Measurements from ENCODE around the gene NDE1.

The NDE1 gene

DNA sequence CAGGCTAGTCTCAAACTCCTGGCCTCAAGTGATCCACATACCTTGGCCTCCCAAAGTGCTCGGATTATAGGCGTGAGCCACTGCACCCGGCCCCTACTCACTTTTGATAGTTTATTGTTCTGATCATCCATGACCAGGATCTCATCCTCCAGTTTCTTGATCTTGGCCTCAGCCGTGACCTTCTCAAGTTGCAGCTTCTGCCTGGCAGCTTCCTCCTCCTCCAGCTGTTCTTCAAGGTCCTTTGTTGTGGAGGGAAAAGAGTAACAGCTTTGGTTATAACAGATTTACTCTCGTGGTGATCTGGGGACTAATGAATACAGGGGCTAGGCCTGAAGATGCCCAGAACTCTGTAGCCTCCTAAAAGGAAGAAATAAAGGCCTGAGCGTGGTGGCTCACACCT is 89.9 kb downstream of the NDE1 start:
- no peak for DNase-seq

- no peak for DNase-seq
Observed at GRCh38 chr16:15741207-15741871, 91.3 kb downstream of the NDE1 start.

DNA sequence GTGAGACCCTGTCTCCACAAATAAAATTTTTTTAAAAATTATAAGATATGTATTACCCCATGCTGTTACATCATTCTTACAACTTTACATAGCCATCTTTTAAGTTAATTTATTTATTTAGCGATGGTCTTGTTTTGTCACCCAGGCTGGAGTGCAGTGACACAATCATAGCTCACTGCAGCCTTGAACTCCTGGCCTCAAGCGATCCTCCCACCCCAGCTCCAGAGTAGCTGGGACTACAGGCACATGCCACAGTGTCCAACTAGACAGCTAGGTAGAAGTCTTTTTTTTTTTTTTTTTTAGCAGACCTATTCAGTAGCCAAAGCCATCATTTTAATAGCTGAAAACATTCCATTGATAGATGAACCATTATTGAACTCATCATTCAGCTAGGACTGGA is 92.7 kb downstream of the NDE1 start:
- no peak for DNase-seq

DNA sequence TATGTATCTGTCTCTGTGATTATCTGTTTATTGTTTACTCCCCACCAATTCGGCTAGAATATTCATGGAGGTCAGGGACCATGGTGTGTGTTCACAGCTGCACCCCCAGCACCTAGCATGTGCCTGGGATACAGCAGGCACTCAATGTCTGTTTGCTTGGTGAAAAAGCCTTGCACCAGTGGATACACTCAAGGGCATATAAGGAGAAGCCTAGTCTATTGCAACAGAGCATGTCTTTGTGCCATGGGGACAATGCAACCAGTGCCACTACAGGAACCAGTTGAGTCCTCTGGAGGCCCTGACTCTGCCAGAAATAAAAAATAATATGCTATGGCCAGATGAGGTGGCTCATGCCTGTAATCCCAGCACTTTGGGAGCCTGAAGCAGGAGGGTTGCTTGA is 93.6 kb downstream of the NDE1 start:
- DNase-seq, result no peak

DNA sequence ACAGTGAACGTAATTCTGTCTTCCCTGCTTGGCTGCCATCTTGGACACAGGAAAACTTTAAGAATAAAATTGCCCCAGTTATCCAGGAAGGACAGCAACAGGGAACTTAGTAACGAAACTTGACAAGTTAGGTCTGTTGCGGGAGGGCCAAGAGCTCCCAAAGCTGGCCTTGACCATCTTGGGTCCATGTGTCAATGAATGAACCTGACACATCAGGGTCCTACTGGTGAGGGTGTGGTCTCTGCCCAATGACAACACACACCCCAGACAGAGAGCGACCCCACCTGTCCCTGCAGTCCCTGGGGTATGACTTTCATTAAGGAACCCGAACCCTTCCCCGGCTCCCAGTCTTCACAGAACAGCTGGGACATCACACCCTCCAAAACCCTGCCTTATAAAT is 96.3 kb downstream of the NDE1 start:
- DNase-seq, result no peak

GRCh38 chr16:15747937-15748336 is 97.9 kb downstream of the NDE1 start:
- DNase-seq, result no peak

- DNase-seq, result no peak
Observed at GRCh38 chr16:15748654-15749053, 98.6 kb downstream of the NDE1 start.

- no peak for DNase-seq
Observed at GRCh38 chr16:15749371-15749770, 99.3 kb downstream of the NDE1 start.

- DNase-seq, result no peak
Observed at GRCh38 chr16:15749985-15750384, 99.9 kb downstream of the NDE1 start.

- no peak for DNase-seq
Observed at GRCh38 chr16:15751940-15752339, 101.9 kb downstream of the NDE1 start.

GRCh38 chr16:15752717-15753488 is 102.9 kb downstream of the NDE1 start:
- DNase-seq, result no peak

- no peak for DNase-seq
Observed at GRCh38 chr16:15754821-15755534, 104.9 kb downstream of the NDE1 start.

DNA sequence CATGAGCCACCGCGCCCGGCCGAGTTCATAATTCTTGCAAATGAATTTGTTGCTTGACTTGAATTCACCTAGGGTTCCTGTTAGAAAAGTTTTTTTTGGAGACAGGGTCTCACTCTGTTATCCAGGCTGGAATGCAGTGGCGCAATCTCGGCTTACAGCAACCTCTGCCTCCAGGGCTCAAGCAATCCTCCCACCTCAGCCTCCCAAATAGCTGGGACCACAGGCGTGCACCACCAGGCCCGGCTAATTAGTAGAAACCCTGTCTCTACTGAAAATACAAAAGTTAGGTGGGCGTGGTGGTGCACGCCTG is 107.0 kb downstream of the NDE1 start:
- no peak for DNase-seq

- no peak for DNase-seq
Observed at GRCh38 chr16:15757630-15758251, 107.7 kb downstream of the NDE1 start.

DNA sequence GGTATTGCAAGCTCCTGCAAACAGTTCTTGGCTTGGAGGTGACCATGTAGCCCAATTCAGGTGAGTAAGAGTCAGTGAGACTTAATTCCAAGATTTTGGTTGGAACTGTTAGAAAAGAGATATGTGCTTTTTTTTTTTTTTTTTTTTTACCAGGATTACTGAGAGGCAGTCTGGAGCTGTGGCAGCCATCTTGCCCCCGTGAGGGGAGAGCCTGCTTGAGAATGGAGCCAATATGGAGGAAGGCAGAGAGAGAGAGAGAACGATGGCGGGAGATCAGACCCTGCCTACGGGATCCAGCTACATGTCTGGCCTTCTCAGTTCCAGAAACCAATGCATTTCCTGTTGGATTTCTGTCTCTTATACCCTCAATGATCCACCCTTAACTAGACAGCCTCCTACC is 109.0 kb downstream of the NDE1 start:
- DNase-seq, result no peak

DNA sequence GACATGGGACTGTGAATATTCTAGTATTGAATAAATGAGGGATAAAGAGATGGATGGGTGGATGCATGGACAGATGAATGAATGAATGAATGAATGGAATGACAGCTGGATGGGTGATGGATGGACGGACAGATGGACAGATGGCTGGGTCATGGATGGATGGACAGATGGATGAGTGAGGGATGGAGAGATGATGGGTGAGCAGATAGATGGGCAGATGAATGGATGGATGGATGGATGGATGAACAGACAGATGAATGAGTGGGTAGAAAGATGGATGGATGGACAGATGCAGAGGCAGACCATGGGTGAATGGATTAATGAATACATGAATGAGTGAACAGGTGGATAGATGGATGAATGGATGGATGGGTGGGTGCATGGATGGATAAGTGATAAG is 110.1 kb downstream of the NDE1 start:
- no peak for DNase-seq

DNA sequence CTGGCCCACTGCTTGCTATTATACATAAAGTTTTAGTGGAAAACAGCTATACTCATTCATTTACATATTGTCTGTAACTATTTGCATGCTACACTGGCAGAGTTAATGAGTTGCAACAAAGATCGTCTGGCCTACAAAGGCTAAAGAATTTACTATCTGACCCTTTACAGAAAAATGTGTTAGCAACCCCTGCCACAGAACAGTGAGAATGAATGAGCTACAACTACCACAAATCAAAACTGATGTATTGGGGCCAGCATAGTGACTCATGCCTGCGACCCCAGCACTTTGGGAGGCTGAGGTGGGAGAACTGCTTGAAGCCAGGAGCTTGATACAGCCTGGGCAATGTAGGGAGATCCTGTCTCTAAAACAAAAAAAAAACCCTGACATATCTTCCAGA is 114.1 kb downstream of the NDE1 start:
- DNase-seq, result no peak

DNA sequence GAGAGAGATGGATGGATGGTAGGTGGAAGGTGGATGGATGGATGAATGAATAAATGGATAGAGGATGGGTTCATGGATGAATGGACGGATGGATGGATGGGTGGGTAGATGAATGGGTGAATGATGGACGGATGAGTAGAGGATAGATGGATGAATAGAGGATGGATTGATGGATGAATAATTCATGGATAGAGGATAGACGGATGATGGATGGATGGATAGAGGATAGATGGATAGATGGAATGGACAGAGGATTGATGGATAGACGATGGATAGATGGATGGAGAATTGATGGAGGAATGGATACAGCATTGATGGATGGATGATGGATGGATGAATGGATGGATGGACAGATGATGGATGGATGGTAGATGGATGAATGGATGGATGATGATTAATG is 115.1 kb downstream of the NDE1 start:
- DNase-seq, result no peak

DNA sequence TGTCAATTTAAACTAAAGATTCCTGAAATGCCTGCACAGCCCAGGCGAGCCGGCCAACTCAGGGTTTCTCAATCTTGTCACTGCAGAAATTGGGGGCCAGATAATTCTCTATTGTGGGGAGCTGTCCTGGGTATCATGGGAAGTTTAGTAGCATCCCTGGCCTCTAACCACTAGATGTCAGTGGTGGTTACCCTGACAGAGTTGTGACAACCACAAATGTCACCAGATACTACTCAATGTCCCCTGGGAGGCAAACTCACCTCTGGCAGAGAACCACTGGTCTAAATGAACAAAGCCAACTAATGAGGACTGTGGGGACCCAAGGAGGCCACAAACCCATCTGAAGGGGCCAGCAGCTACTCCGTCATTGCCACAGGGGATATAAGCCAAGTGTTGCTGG is 115.8 kb downstream of the NDE1 start:
- DNase-seq, result peak; percentile 10

- no peak for DNase-seq
Observed at GRCh38 chr16:15766918-15767317, 116.9 kb downstream of the NDE1 start.

DNA sequence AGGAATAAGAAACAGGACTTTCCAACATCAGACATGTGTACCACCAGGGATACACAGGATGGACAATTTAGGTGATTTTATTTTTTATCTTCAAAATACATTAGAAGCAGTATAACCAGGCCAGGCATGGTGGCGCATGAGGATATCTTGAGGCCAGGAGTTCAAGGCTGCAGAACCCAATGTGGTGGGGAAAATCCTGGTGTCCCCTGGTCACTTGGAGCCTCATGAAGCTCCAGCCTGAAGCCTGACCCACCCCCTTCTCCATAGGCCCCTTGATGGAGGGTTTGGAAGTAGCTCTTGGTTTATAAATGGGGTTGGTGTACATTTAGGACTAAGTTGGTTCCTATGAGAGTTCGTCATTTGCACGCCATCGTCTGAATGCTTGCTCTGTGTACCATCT is 118.2 kb downstream of the NDE1 start:
- no peak for DNase-seq

- no peak for DNase-seq
Observed at GRCh38 chr16:15769239-15769638, 119.2 kb downstream of the NDE1 start.

DNA sequence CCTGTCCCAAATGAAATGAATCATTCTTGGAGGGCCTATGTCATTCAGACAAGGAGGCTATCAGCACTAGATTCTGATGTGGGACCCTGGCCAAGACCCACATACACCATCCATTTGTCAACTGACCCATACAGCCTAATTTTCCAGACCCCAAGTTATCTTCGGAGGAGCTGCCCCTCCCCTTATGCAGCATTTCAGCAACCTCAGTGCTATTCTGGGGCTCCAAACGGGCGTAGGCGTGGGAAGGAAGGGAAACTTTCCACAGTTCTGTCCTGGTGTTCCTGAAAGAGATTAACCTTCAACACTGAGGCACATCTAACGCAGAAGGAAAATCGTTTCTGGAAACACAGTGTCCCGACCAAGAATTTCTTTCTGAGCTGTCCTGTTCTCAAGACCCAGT is 120.1 kb downstream of the NDE1 start:
- no peak for DNase-seq

- DNase-seq, result peak; percentile 30
Observed at GRCh38 chr16:15770512-15770911, 120.5 kb downstream of the NDE1 start.
